Nephron (organoid): Measurements from ENCODE around the gene DNAJC30.

Experiments used
- H3K27ac Mint-ChIP-seq, 3 experiments: 2 replicates each; pipeline ENCODE4 v1.8.0; 2020; ENCODE audit warnings: mixed read lengths in 3 of 3, mild to moderate bottlenecking in 2 of 3, moderate library complexity in 1 of 3
- H3K27me3 Mint-ChIP-seq: 2 replicates; pipeline ENCODE4 v1.8.0; 2021; ENCODE audit warnings: low read depth, mild to moderate bottlenecking, moderate library complexity, mixed read lengths
- H3K36me3 Mint-ChIP-seq: 2 replicates; pipeline ENCODE4 v1.8.0; 2020; ENCODE audit warnings: low read depth, mixed read lengths
- H3K4me1 Mint-ChIP-seq: 2 replicates; pipeline ENCODE4 v1.8.0; 2020; ENCODE audit warnings: mixed read lengths
- H3K4me3 Mint-ChIP-seq, 3 experiments: 2 replicates each; pipeline ENCODE4 v1.8.0; 2020; ENCODE audit warnings: mild to moderate bottlenecking in 3 of 3, mixed read lengths in 3 of 3, moderate library complexity in 2 of 3
- H3K9me3 Mint-ChIP-seq: 2 replicates; pipeline ENCODE4 v1.8.0; 2020; ENCODE audit warnings: mixed read lengths
- TF ChIP-seq, protein P1 (sequence below), 3 experiments: fragments of 200-600 bp; sonication (generic); IDR thresholded peaks; one replicate each; pipeline ENCODE4 v1.5.0; 2021; ENCODE audit warnings: antibody characterized with exemption in 3 of 3; ENCODE audit not compliant: unreplicated experiment in 3 of 3

DNAJC30 gene

DNA sequence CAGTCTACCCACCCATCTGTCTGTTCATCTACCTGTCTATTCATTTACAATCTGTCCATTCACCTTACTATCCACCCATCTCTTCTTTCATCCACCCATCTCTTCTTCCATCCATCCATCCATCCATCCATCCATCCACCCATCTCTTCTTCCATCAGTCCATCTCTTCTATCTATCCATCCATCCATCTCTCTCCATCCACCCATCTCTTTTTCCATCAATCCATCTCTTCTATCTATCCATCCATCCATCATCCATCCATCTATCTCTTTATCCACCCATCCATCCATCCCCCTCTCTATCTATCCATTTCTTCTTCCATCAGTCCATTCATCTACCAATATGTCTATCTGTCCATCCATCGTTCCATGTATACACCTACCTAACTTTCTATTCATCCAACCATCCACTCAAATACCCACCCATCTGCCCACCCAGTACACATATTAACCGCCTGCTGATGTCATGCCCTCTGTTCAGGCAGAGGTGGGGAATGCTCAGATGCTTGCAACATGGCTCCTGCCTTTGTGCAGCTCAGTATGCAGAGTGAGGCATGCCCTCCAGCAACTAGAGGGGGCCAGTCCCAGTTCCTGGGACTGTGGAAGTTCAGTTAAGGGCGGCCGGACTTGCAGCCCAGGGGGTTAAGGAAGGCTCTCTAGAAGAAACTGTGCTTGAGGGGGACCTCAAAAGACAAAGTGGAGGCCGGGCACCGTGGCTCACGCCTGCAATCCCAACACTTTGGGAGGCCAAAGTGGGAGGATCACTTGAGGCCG is 47.6 kb downstream of the DNAJC30 start:
- Mint-ChIP-seq H3K27ac (no peak overlapping the region), H3K36me3 (no peaks in the 10 kb centered on the region), H3K27me3 (peaks cover 33% of the 10 kb centered on the region), H3K9me3 (peaks cover 4% of the 10 kb centered on the region), H3K4me1 (no peaks in the 10 kb centered on the region), H3K4me3 (no peak overlapping the region)
- TF ChIP-seq, protein P1, sequence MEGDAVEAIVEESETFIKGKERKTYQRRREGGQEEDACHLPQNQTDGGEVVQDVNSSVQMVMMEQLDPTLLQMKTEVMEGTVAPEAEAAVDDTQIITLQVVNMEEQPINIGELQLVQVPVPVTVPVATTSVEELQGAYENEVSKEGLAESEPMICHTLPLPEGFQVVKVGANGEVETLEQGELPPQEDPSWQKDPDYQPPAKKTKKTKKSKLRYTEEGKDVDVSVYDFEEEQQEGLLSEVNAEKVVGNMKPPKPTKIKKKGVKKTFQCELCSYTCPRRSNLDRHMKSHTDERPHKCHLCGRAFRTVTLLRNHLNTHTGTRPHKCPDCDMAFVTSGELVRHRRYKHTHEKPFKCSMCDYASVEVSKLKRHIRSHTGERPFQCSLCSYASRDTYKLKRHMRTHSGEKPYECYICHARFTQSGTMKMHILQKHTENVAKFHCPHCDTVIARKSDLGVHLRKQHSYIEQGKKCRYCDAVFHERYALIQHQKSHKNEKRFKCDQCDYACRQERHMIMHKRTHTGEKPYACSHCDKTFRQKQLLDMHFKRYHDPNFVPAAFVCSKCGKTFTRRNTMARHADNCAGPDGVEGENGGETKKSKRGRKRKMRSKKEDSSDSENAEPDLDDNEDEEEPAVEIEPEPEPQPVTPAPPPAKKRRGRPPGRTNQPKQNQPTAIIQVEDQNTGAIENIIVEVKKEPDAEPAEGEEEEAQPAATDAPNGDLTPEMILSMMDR (IDR thresholded peaks at IDR 0.05; ENCODE audit: unreplicated experiment in 3 of 3), result no peak

DNA sequence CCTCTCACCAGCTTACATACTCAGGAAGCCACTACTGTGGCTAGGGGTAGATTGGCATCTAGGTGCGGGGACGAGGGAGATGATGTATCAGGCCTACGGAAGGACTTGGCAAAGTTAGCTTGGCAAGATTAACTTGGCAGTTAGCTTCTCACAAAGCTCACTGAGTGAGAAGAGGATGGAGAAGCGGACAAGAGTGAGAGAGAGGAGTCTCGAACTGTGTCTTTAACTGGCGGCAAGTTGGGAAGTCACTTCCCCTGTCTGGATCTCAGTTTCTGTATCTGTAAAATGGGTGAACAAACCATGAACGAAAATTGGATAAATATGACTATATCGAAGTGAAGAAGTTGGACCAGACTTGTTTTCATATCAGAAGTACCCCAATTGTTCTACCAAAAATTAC is 49.4 kb downstream of the DNAJC30 start:
- TF ChIP-seq, protein P1 (IDR thresholded peaks at IDR 0.05; ENCODE audit: unreplicated experiment in 3 of 3), result no peak
- H3K4me1 Mint-ChIP-seq, result no peaks in the 10 kb centered on the region

DNA sequence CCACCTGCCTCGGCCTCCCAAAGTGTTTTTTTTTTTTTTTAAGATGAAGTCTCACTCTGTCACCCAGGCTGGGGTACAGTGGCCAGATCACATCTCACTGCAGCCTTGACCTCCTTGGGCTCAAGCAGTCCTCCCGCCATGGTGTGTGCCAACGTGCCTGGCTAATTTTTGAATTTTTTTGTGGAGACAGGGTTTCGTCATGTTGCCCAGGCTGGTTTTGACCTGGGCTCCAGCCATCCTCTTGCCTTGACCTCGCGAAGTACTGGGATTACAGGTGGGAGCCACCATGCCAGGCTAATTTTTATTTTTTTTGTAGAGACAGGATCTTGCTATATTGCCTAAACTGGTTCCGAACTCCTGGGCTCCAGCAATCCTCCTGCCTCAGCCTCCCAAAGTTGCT is 49.9 kb downstream of the DNAJC30 start:
- Mint-ChIP-seq H3K4me3 (no peak overlapping the region), H3K27ac (no peak overlapping the region), H3K27me3 (peaks cover 38% of the 10 kb centered on the region), H3K4me1 (no peaks in the 10 kb centered on the region), H3K9me3 (no peaks in the 10 kb centered on the region), H3K36me3 (no peaks in the 10 kb centered on the region)
- TF ChIP-seq, protein P1 (IDR thresholded peaks at IDR 0.05; ENCODE audit: unreplicated experiment in 3 of 3), result no peak

More for the DNA sequence above, 49.4 kb downstream of the DNAJC30 start:
- no peaks in the 10 kb centered on the region for H3K36me3 Mint-ChIP-seq
- peaks cover 37% of the 10 kb centered on the region for H3K27me3 Mint-ChIP-seq
- H3K4me3 Mint-ChIP-seq, result no peak overlapping the region
- peaks cover 2% of the 10 kb centered on the region for H3K9me3 Mint-ChIP-seq
- H3K27ac Mint-ChIP-seq, result no peak overlapping the region

DNA sequence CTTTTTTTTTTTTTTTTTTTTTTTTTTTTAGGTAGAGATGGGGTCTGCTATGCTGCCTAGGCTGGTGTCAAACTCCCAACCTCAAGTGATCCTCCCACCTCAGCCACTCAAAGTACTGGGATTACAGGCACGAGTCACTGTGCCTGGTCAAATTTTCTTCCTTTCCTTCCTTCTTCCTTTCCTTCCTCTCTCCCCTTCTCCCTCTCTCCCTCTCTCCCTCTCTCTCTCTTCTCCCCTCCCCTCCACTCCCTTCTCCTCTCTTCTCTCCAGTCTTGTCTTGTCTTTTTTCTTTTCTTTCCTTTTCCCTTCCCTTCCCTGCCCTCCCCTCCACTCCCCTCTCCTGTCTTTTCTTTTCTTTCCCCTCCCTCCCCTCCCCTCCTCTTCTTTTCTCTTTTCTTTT is 51.7 kb downstream of the DNAJC30 start:
- TF ChIP-seq, protein P1 (IDR thresholded peaks at IDR 0.05; ENCODE audit: unreplicated experiment in 3 of 3), result no peak
- Mint-ChIP-seq H3K4me1 (no peaks in the 10 kb centered on the region), H3K4me3 (no peak overlapping the region)

More for the DNA sequence above, 51.7 kb downstream of the DNAJC30 start:
- H3K27ac Mint-ChIP-seq, result no peak overlapping the region
- H3K9me3 Mint-ChIP-seq, result no peaks in the 10 kb centered on the region
- H3K27me3 Mint-ChIP-seq, result peaks cover 56% of the 10 kb centered on the region
- no peaks in the 10 kb centered on the region for H3K36me3 Mint-ChIP-seq
